NCI-H1694 treated with DMSO at 0.1 percent for 48 hours (cell line): ENCODE results near the gene KRTAP12-1.

Source experiments
- DNase-seq: peaks from one replicate; lab custom pipeline; 2025; lab: John Stamatoyannopoulos, UW

KRTAP12-1 gene

GRCh38 chr21:44681861-44682579 is at the start of gene KRTAP12-1:
Gene KRTAP12-1, minus strand, starts transcription at chr21:44682163. Its CDS starts 40 bp downstream, at chr21:44682123.
- peak; percentile 78 for DNase-seq

- no peak for DNase-seq
Measured at GRCh38 chr21:44730951-44731579, 49.1 kb upstream of the KRTAP12-1 start.

GRCh38 chr21:44730028-44730395 is 48.0 kb upstream of the KRTAP12-1 start:
- DNase-seq = no peak

- no peak for DNase-seq
Measured at GRCh38 chr21:44729336-44730027, 47.5 kb upstream of the KRTAP12-1 start.

GRCh38 chr21:44728716-44729115 is 46.8 kb upstream of the KRTAP12-1 start:
- DNase-seq = no peak

GRCh38 chr21:44727757-44728156 is 45.8 kb upstream of the KRTAP12-1 start:
- DNase-seq = no peak

- DNase-seq = no peak
Measured at GRCh38 chr21:44727321-44727720, 45.4 kb upstream of the KRTAP12-1 start.

- DNase-seq = no peak
Measured at GRCh38 chr21:44726826-44727225, 44.9 kb upstream of the KRTAP12-1 start.

- no peak for DNase-seq
Measured at GRCh38 chr21:44724926-44725325, 43.0 kb upstream of the KRTAP12-1 start.

GRCh38 chr21:44724196-44724595 is 42.2 kb upstream of the KRTAP12-1 start:
- DNase-seq = no peak

GRCh38 chr21:44723177-44724131 is 41.5 kb upstream of the KRTAP12-1 start:
- no peak for DNase-seq

- no peak for DNase-seq
Measured at GRCh38 chr21:44722731-44723130, 40.8 kb upstream of the KRTAP12-1 start.

- no peak for DNase-seq
Measured at GRCh38 chr21:44720170-44720569, 38.2 kb upstream of the KRTAP12-1 start.

- no peak for DNase-seq
Measured at GRCh38 chr21:44718571-44718970, 36.6 kb upstream of the KRTAP12-1 start.

GRCh38 chr21:44718093-44718492 is 36.1 kb upstream of the KRTAP12-1 start:
- DNase-seq = no peak

- DNase-seq = no peak
Measured at GRCh38 chr21:44716984-44717383, 35.0 kb upstream of the KRTAP12-1 start.

- DNase-seq = no peak
Measured at GRCh38 chr21:44714905-44715304, 32.9 kb upstream of the KRTAP12-1 start.

- no peak for DNase-seq
Measured at GRCh38 chr21:44713846-44714245, 31.9 kb upstream of the KRTAP12-1 start.

- DNase-seq = no peak
Measured at GRCh38 chr21:44713130-44713529, 31.2 kb upstream of the KRTAP12-1 start.

- DNase-seq = no peak
Measured at GRCh38 chr21:44712203-44713028, 30.5 kb upstream of the KRTAP12-1 start.
